Activated naive CD8-positive, alpha-beta T cell treated with anti-CD3 and anti-CD28 coated beads for 36 hours (primary cell): ENCODE results near the gene CXorf66. TPM values are rescaled to one million over a fixed set of nuclear protein-coding genes. Genes with fewer than 3 reads are reported as not detected.
"Not testable (repeated sequence)": the region's sequence is repeated elsewhere in the genome, so short reads cannot be mapped to it uniquely, and the experiment has no call there.

Experiments
- DNase-seq: peaks from one replicate; pipeline ENCODE4 v3.0.0; 2021
- H3K27ac Mint-ChIP-seq: one replicate; pipeline ENCODE4 v1.8.0; 2022; ENCODE audit warnings: mild to moderate bottlenecking, moderate library complexity, mixed read lengths
- H3K27me3 Mint-ChIP-seq: one replicate; pipeline ENCODE4 v1.8.0; 2022; ENCODE audit warnings: mild to moderate bottlenecking, mixed read lengths
- H3K36me3 Mint-ChIP-seq: one replicate; pipeline ENCODE4 v1.8.0; 2021; ENCODE audit warnings: mild to moderate bottlenecking, mixed read lengths
- H3K4me1 Mint-ChIP-seq: one replicate; pipeline ENCODE4 v1.8.0; 2021; ENCODE audit warnings: mixed read lengths
- H3K4me3 Mint-ChIP-seq: one replicate; pipeline ENCODE4 v1.8.0; 2022; ENCODE audit warnings: mild to moderate bottlenecking, moderate library complexity, mixed read lengths
- H3K9me3 Mint-ChIP-seq: one replicate; pipeline ENCODE4 v1.8.0; 2022; ENCODE audit warnings: mixed read lengths
- total RNA-seq, 2 experiments: library from RNA; stranded (reverse); gene quantifications; one replicate each; pipeline ENCODE4 v1.2.3, GENCODE V29; 2021

The CXorf66 gene, protein sequence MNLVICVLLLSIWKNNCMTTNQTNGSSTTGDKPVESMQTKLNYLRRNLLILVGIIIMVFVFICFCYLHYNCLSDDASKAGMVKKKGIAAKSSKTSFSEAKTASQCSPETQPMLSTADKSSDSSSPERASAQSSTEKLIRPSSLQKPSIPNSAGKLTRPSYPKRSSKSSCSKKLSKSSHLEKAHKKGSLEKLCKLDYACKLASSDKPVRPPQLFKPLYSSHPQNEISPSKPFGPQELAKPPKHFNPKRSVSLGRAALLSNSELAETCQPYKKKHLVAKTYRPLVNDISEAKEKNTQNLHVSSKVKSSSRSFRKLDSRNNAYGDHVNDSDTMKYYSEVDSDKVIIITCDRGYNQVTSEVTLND
- not detected for total RNA-seq

DNA sequence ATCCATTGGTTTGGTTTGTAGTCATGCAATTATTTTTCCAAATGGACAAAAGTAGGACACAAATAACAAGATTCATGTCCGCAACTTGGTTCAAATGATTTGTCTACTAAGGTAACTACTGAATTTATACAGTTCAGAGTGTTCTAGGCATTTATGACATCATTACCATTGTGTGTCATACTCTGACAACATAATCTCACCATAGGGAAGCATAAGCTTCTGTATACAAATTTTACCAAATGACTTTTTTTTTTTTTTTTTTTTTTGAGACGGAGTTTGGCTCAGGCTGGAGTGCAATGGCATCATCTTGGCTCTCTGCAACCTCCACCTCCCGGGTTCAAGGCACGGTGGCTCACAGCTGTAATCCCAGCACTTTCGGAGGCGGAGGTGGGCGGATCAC is at the start of gene CXorf66:
CXorf66 (minus strand) TSS at position 101 of the 400 bp plus-strand sequence; CDS start at position 76, 25 bp downstream.
- Mint-ChIP-seq H3K4me1 (no peaks in the 10 kb centered on the region), H3K27me3 (no peaks in the 10 kb centered on the region), H3K9me3 (peaks cover 1% of the 10 kb centered on the region)

DNA sequence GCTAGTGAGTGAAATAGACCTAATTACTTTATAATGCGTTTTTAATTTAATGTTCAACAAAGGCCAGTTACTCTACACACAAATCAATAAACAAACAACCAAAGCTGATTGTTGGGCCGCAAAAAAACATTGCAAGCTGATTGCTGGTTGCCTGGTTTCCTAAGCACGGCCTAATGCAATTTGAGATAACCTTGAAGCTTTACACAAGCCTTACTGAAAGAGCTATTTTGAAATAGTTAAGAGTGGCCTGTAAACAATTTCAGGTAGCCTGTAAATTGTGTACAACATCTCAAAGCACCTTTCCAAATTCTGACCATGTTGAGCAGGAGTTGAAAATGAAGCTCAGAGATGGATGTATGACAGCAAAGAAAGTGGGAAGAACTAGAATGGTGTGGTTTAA is 17.5 kb upstream of the CXorf66 start:
- no peaks in the 10 kb centered on the region for H3K4me1 Mint-ChIP-seq
- H3K9me3 Mint-ChIP-seq, result no peaks in the 10 kb centered on the region
- DNase-seq, result no peak
- H3K27ac Mint-ChIP-seq, result no peak overlapping the region
- H3K27me3 Mint-ChIP-seq, result no peaks in the 10 kb centered on the region
- H3K4me3 Mint-ChIP-seq, result no peak overlapping the region
- no peaks in the 10 kb centered on the region for H3K36me3 Mint-ChIP-seq

More for the DNA sequence above, at the start of gene CXorf66:
- no peak for DNase-seq
- Mint-ChIP-seq H3K27ac (no peak within 1 kb of the TSS), H3K4me3 (no peak within 1 kb of the TSS), H3K36me3 (no peaks in the 10 kb centered on the region)

DNA sequence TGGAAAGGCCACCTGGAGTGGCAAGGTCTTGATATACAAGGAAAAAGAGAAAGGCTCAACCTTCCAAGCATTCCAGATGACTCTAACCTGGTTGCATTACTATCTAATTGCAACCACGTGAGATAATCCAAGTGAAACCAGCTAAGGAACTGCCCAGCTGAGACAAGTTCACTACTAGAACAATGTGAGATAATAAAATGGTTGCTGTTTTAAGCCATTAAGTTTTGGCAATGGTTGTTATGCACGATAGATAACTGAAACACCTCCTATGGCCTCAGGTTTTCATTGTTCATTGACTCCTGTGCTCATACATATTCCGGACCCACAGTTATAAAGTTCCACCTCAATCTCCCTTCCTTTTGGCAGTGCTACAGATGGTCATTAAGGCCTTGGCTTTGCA is 9.2 kb upstream of the CXorf66 start:
- no peaks in the 10 kb centered on the region for H3K9me3 Mint-ChIP-seq
- no peaks in the 10 kb centered on the region for H3K4me1 Mint-ChIP-seq
- peaks cover 11% of the 10 kb centered on the region for H3K27me3 Mint-ChIP-seq
- no peak overlapping the region for H3K4me3 Mint-ChIP-seq
- H3K27ac Mint-ChIP-seq, result no peak overlapping the region
- no peaks in the 10 kb centered on the region for H3K36me3 Mint-ChIP-seq
- DNase-seq, result no peak

DNA sequence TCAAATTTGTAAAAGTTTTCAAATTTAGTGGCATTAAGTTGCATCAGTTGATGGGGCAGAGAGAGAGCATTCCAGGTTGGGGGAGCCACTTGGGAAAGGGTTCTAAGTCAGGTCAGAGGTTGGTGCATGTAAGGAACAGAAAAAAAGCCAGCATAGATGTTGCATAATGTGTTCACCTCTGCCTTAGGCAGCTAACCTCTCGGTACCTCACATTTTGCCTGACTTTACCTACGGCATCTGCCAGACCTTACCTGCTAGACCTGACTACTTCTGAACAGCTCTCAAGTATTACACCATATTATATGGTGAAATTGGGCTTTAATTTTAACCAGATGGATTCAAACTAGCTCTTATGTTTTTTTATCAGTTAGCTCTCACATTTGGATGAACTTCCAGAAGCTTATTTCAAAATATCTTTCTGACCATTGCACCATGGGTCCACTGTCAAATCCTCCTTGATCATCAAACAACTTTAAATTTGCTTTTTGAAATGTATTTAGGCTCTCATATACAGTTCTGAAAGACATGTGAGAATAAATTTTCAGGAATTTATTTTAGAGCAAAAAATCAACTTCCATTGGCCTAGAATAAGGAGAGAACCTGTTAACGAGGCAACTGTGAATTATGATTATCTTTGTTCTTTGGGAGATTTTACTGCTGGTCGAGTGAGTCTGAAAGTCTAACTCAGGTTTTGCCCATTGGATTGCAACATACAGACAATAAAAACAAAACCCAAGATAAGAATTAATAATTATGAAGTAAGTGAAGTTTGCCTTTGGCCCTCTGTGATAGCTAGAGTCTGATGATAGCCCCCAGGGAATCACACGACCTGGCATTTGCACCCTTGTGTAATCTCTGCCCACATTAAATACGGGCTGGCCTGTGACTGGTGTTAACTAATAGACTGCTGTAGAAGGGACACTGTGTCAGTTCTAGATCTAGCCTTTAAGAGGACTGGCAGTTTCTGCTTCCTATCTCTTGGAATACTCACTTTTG is 7.6 kb upstream of the CXorf66 start:
- H3K27ac Mint-ChIP-seq, result no peak overlapping the region
- H3K4me1 Mint-ChIP-seq, result no peaks in the 10 kb centered on the region
- peaks cover 11% of the 10 kb centered on the region for H3K27me3 Mint-ChIP-seq
- no peak for DNase-seq
- no peak overlapping the region for H3K4me3 Mint-ChIP-seq
- H3K36me3 Mint-ChIP-seq, result no peaks in the 10 kb centered on the region
- H3K9me3 Mint-ChIP-seq, result no peaks in the 10 kb centered on the region

DNA sequence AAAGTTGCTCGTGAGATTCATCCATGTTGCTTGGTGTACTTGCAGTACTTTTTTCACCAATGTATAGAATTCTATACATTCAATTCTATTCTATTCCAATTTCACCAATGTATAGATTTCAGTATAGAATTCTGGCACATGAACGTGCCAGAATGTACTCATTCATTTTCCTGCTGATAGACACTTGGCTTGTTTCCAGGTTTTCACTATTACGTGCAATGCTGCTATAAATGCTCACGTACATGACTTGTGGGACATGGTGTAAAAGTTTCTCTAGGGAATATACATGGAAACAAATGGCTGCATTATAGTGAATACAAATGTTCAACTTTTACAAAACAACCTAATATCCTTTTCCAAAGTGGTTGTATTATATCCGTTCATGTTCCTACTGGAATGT is 6.8 kb upstream of the CXorf66 start:
- Mint-ChIP-seq H3K4me3 (no peak overlapping the region), H3K4me1 (no peaks in the 10 kb centered on the region), H3K36me3 (no peaks in the 10 kb centered on the region), H3K27me3 (peaks cover 11% of the 10 kb centered on the region), H3K27ac (no peak overlapping the region), H3K9me3 (no peaks in the 10 kb centered on the region)
- DNase-seq, result no peak

DNA sequence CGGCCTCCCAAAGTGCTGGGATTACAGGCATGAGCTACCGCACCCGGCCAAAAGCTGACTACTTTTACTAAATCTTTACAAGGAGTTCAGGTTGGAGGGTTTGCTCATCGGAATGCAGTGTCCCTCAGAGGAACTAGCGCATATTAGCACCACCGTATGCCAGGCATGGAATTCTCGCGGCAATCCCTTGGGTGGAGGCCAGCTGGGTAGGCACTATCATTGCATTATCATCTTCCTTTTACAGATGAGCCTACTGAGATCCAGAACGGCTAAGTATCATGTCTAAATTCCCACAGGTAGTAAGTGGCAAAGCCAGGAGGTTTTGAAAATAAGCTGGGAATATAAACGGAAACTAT is 6.1 kb upstream of the CXorf66 start:
- H3K9me3 Mint-ChIP-seq, result no peaks in the 10 kb centered on the region

DNA sequence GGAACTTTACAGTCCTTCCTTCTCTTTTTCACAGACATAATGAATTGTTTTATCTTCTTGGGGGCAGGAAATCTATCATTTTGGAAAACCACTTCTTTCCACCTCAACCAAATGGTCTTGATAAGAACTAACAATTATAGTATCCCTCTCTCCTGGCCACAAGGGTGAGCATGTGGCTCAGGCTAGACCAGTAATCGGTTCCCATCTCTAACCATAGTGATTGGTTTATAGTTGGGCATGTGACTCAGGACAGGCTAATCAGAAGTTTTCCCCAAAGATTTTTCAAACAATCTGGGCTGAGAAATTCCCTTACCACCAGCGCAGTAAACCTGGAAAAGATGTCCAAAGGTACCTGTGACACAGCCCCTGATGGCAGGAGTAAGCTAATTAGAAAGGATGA is 4.0 kb upstream of the CXorf66 start:
- no peaks in the 10 kb centered on the region for H3K4me1 Mint-ChIP-seq
- DNase-seq, result no peak
- no peak overlapping the region for H3K27ac Mint-ChIP-seq
- no peaks in the 10 kb centered on the region for H3K36me3 Mint-ChIP-seq
- no peaks in the 10 kb centered on the region for H3K9me3 Mint-ChIP-seq
- H3K27me3 Mint-ChIP-seq, result peaks cover 11% of the 10 kb centered on the region
- H3K4me3 Mint-ChIP-seq, result no peak overlapping the region

More for the DNA sequence above, 6.1 kb upstream of the CXorf66 start:
- Mint-ChIP-seq H3K27ac (no peak overlapping the region), H3K4me1 (no peaks in the 10 kb centered on the region), H3K27me3 (peaks cover 11% of the 10 kb centered on the region), H3K4me3 (no peak overlapping the region), H3K36me3 (no peaks in the 10 kb centered on the region)
- no peak for DNase-seq

DNA sequence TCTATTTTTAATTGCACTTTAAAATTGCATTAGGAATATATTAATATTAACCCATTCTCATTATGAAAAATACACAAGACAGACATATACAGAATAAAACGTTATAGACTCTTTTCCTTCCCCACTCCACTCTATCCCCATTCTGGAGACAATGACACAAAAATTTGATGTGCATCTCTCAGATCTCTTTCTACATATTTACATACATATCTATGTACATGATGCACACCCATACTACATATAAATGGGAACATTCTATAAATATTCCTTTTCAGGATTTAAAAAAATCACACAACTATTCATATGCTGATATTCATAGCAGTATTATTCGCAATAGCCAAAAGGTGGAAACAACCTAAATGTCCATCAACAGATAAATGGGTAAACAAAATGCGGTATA is 2.4 kb upstream of the CXorf66 start:
- H3K27ac Mint-ChIP-seq, result no peak overlapping the region
- H3K36me3 Mint-ChIP-seq, result no peaks in the 10 kb centered on the region
- no peak overlapping the region for H3K4me3 Mint-ChIP-seq
- DNase-seq, result no peak
- H3K4me1 Mint-ChIP-seq, result no peaks in the 10 kb centered on the region
- peaks cover 11% of the 10 kb centered on the region for H3K27me3 Mint-ChIP-seq
- H3K9me3 Mint-ChIP-seq, result no peaks in the 10 kb centered on the region

DNA sequence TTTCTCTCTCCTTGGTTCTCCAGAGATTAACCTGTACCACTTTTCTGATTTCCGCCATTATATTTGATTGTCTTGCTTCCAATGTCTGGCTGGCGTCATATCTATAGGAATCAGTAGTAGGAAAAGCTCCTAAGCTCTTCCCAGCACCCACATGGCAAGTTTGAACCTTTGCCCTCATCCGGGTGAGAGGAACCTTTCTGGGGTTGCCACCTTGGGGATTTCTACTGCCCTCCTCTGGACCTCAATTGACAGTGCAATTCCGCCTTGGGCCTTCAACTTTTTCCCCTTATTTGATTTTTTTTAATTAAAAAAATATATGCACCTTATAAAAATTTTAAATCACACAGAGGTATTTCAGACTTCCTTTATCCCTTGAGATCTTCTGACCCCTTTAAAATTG is 2.0 kb upstream of the CXorf66 start:
- Mint-ChIP-seq H3K27ac (no peak overlapping the region), H3K9me3 (no peaks in the 10 kb centered on the region), H3K27me3 (peaks cover 11% of the 10 kb centered on the region), H3K4me3 (no peak overlapping the region), H3K4me1 (no peaks in the 10 kb centered on the region), H3K36me3 (no peaks in the 10 kb centered on the region)
- no peak for DNase-seq

DNA sequence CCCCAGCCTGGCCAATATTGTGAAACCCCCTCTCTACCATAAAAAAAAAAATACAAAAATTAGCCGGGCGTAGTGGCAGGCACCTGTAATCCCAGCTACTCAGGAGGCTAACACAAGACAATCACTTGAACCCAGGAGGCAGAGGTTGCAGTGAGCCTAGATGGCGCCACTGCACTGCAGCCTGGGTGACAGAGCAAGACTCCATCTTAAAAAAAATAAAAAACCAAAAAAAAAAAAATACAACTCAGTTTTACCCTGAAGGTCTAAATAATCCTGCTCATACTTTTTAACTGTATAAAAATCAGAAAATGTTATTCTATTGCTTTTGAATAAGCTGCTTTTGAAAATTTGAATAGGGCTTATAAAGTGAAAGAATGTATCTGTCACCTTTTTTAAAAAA is 838 bp upstream of the CXorf66 start:
- H3K27me3 Mint-ChIP-seq, H3K4me3 Mint-ChIP-seq, H3K9me3 Mint-ChIP-seq, H3K27ac Mint-ChIP-seq, H3K36me3 Mint-ChIP-seq, H3K4me1 Mint-ChIP-seq: not testable (repeated sequence)
- DNase-seq, result peak; percentile 1

DNA sequence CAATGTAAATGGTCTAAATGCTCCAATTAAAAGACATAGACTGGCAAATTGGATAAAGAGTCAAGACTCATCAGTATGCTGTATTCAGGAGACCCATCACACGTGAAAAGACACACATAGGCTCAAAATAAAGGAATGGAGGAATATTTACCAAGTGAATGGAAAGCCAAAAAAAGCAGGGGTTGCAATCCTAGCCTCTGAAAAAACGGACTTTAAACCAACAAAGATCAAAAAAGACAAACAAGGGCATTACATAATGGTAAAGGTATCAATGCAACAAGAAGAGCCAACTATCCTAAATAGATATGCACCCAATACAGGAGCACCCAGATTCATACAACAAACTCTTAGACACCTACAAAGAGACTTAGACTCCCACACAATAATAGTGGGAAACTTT is 4.2 kb downstream of the CXorf66 start:
- H3K27me3 Mint-ChIP-seq, H3K4me3 Mint-ChIP-seq, H3K36me3 Mint-ChIP-seq, H3K27ac Mint-ChIP-seq, H3K9me3 Mint-ChIP-seq, H3K4me1 Mint-ChIP-seq, DNase-seq: not testable (repeated sequence)

DNA sequence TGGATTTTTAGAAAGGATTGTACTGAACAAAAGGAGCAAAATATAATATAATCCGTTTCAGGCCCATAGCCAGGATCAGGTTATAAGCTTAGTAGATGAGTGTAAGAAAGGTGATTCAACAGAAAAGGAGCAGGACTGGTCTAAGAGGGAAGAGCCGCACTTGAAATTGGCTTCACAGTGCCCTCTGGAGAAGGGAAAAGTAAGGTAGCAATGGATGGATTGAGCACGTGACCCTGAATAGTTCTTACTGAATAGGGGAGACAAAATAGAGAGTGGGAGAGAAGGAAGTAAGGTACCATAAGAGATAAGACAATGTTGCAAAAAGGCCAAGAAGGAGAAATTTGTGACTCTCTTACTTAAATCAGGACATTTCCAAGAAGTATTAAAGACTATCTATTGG is 15.6 kb downstream of the CXorf66 start:
- DNase-seq, result no peak
- Mint-ChIP-seq H3K9me3 (no peaks in the 10 kb centered on the region), H3K4me3 (no peak overlapping the region), H3K27ac (no peak overlapping the region), H3K27me3 (no peaks in the 10 kb centered on the region), H3K4me1 (no peaks in the 10 kb centered on the region), H3K36me3 (no peaks in the 10 kb centered on the region)

DNA sequence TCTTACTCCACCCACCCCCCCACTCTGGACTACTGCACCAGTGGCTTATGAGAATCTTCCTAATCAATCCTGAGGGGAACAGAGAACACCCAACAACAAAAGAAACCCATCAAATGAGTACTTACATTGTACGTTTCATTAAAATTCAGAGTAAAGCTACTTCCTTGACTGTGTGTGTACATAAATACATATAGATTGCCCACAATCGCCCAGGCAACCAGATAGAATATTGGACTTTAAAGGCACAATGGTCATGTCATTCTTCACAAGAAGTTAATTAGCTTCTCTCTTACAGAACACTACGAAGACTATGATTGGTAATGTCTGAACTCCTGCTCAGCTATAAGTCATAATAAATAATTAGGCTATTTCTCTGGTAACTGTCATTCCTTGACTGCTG is 20.2 kb downstream of the CXorf66 start:
- H3K27ac Mint-ChIP-seq, result no peak overlapping the region
- no peaks in the 10 kb centered on the region for H3K4me1 Mint-ChIP-seq
- H3K9me3 Mint-ChIP-seq, result no peaks in the 10 kb centered on the region
- no peaks in the 10 kb centered on the region for H3K36me3 Mint-ChIP-seq
- no peak for DNase-seq
- H3K27me3 Mint-ChIP-seq, result no peaks in the 10 kb centered on the region
- H3K4me3 Mint-ChIP-seq, result no peak overlapping the region

DNA sequence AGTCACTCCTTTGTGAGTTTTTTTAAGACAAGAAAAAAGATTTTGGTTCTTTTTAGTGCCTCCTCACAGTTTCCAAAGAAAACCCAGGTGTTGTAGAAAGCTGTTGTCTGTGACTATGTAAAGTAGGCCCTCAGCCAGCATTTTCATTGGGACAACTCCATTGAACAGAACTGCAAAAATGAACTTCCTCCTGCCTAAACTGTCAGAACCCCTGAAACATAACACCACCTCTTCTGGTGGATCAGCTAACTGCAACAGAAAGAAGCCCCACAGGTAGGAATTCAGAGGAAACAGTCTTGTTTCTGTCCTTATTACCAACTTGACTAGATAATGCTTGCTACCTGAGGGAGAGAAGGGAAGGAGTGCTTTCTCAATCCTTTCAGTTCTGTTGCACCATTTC is 29.1 kb downstream of the CXorf66 start:
- no peak overlapping the region for H3K4me3 Mint-ChIP-seq
- peaks cover 6% of the 10 kb centered on the region for H3K27me3 Mint-ChIP-seq
- no peaks in the 10 kb centered on the region for H3K36me3 Mint-ChIP-seq
- DNase-seq, result no peak
- H3K9me3 Mint-ChIP-seq, result no peaks in the 10 kb centered on the region
- H3K4me1 Mint-ChIP-seq, result peaks cover 4% of the 10 kb centered on the region
- no peak overlapping the region for H3K27ac Mint-ChIP-seq

DNA sequence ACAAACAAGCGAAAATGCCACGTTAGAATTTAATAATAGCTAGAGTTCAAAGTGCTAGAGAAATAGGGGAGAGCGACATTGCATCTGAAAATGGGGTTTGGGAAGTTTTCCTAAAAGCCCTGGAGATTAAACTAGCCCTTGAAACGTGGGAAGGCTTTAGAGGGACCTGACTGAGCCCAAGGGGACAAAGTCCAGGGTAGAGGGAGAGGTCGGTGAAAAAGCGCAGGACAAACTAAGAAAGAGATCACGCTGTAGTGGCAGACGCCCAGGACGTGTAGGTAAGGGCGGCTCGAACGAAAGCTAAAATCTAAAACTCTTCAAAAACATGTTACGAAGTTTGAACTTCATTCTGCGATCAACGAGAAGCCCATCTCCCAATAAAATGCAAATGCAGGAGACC is 31.4 kb downstream of the CXorf66 start:
- Mint-ChIP-seq H3K4me1 (peaks cover 19% of the 10 kb centered on the region), H3K4me3 (peak overlapping the region; percentile 78), H3K9me3 (no peaks in the 10 kb centered on the region), H3K27ac (peak overlapping the region; percentile 90), H3K36me3 (peaks cover 4% of the 10 kb centered on the region), H3K27me3 (peaks cover 6% of the 10 kb centered on the region)
- DNase-seq, result no peak
